Measurements from ENCODE around the gene TRIAP1. TPM values are rescaled to one million over a fixed set of nuclear protein-coding genes. Genes with fewer than 3 reads are reported as not detected.

TRIAP1 gene
- polyA plus RNA-seq, 6 donors from 2014 or later = 49.1 to 66.6 (median 58.4) TPM

DNA sequence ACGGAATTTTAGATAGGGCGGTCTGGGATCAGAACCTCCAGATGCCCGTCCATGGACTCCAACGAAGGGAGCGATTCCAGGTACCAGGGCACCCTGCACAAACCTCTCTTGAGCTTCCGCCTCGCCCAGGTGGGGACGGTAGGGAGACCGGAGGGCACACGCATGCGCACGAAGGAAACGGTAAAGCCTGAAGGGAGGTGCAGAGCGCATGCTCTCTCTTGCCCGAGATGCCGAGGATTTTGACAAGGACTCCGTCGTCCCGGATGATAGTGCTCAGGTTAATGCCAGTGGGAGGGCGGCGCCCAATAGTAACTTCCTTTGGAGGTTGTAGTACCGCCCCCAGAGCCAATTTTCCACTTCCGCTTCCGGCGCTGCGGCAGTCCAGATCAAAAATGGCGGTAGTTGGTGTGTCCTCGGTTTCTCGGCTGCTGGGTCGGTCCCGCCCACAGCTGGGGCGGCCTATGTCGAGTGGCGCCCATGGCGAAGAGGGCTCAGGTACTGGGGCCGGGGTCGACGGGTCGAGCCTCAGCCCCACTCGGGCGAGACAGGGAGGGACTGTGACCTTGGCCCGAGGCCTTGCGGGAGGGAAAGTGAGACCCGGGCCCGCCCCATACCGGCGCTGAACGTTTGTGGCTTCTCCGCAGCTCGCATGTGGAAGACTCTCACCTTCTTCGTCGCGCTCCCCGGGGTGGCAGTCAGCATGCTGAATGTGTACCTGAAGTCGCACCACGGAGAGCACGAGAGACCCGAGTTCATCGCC, 8.3 kb downstream of the TRIAP1 start, which contains the start of gene COX6A1:
COX6A1 (plus strand) TSS at position 379 of the 760 bp plus-strand sequence; CDS start at position 393, 14 bp downstream.
- peaks cover 0 to 8% (median 0%) of the 10 kb centered on the region in 3 donors for H3K27me3 Mint-ChIP-seq
- H3K36me3 Mint-ChIP-seq = no peaks in the 10 kb centered on the region

DNA sequence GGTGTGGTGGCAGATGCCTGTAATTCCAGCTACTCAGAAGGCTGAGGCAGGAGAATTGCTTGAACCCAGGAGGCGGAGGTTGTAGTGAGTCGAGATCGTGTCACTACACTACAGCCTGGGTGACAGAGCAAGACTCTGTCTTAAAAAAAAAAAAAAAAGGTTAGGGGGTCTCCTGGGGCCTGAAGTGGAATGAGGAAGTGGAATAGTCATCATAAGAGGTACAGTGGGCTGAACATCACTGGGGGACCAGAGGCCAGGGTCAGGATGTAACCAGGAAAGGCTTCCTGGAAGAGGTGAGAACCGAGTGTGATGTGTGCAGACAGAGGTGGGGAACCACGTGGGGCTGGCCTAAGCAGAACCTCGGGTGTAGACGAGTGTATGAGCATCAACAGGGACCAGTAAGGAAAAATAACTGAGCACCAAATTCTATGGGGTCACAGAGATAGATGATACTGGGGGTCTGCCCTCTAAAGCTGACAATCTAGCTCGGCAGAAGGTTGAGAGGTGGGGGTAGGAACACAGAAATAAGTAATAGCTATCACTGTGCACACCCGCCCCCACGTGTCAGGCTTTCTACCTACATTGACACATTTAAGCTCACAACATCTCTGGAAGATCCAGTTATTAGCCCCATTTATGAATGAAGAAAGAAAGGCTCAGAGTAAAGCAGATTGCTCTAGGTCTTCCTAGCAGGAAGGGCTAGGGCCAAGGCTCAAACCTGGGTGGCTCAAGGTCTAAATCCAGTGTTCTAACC, 13.2 kb downstream of the TRIAP1 start:
- DNase-seq (no peak), ATAC-seq (ENCODE audit: low read depth in 2 of 2) (no peak)
- Mint-ChIP-seq H3K27ac (no peak overlapping the region), H3K4me1 (peaks cover 9 to 14% (median 11%) of the 10 kb centered on the region in 3 donors), H3K27me3 (peaks cover 10 to 16% (median 12%) of the 10 kb centered on the region in 3 donors), H3K36me3 (no peaks in the 10 kb centered on the region), H3K4me3 (no peak overlapping the region), H3K9me3 (no peaks in the 10 kb centered on the region)

More for the DNA sequence above, 8.3 kb downstream of the TRIAP1 start, which contains the start of gene COX6A1:
- DNase-seq (peak; percentile 93), ATAC-seq (ENCODE audit: low read depth in 2 of 2) (peak; percentile 88 to 91)
- Mint-ChIP-seq H3K4me3 (peak within 1 kb of the TSS; percentile 81 to 99 (median 96)), H3K4me1 (peaks cover 20 to 30% (median 21%) of the 10 kb centered on the region in 3 donors), H3K9me3 (no peaks in the 10 kb centered on the region), H3K27ac (peak within 1 kb of the TSS; percentile 23 to 97 (median 91))

DNA sequence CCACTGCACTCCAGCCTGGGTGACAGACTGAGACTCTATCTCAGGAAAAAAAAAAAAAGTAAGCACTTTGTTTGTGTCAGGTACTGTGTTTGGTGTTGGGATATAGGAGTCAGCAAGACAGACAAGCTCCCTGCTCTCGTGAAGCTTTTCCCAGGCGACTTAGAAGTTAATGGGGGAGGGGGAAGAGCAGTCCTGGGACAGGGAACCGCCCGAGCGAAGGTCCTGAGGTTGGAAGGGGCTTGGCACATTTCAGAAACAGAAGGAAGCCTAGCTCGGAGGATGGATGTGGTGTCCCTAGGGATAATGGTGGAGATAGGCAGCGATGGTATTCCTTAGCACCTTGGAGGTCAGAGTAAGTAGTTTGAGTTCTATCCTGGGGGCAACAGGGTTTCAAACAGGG, 16.8 kb downstream of the TRIAP1 start:
- no peak for DNase-seq
- no peaks in the 10 kb centered on the region for H3K9me3 Mint-ChIP-seq

DNA sequence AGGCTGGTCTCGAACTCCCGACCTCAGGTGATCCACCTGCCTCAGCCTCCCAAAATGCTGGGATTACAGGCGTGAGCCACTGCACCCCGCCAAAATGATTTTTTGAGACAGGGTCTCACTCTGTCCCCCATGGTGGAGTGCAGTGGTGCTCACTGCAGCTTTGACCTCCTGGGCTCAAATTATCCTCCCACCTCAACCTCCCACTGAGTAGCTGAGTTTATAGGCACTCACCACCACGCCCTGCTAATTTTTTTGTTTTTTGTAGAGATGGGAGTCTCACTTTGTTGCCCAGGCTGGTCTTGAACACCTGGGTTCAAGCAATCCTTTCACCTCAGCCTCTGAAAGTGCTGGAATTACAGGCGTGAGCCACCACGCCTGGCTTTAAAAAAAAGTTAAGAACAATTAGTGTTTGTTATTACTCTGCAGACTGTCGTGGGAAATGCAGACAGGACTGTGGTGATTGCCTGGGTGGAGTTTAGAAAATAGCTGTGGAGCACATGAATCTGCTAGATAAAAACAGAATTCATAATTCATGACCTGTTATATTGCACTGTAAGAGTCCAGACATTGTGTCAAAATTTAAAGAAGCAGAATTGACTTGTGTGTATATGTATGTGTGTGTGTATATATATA, 17.5 kb downstream of the TRIAP1 start:
- H3K36me3 Mint-ChIP-seq = no peaks in the 10 kb centered on the region
- no peak for ATAC-seq (ENCODE audit: low read depth in 2 of 2)
- H3K4me3 Mint-ChIP-seq = no peak overlapping the region
- no peaks in the 10 kb centered on the region for H3K9me3 Mint-ChIP-seq
- H3K27me3 Mint-ChIP-seq = peaks cover 6 to 19% (median 16%) of the 10 kb centered on the region in 3 donors
- no peak overlapping the region for H3K27ac Mint-ChIP-seq
- peaks cover 3 to 6% (median 4%) of the 10 kb centered on the region in 3 donors for H3K4me1 Mint-ChIP-seq
- no peak for DNase-seq

More for the DNA sequence above, 16.8 kb downstream of the TRIAP1 start:
- Mint-ChIP-seq H3K27ac (peak overlapping the region in 1 of 6 donors; percentile 34), H3K4me3 (no peak overlapping the region), H3K27me3 (peaks cover 9 to 19% (median 16%) of the 10 kb centered on the region in 3 donors), H3K4me1 (peaks cover 3 to 6% (median 4%) of the 10 kb centered on the region in 3 donors), H3K36me3 (no peaks in the 10 kb centered on the region)
- ATAC-seq (ENCODE audit: low read depth in 2 of 2) = no peak

DNA sequence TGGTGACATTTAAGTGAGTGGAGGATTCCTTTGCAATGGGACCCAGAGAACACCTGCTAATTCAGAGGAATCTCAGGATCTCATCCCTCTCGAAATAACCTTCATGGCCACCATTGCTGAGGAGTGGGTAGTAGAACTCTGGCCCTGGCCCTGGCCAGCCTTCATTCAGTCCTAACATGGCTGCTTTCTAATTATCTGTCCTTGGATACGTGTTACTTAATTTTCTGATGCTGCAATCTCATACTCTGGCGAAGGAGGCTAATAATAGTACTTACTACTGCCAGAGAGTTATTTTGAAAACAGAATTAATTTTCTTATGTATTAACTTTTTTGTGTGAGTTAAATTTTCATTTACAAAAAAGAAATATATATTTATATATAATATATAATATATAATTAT, 20.4 kb downstream of the TRIAP1 start:
- H3K9me3 Mint-ChIP-seq = no peaks in the 10 kb centered on the region
- H3K27me3 Mint-ChIP-seq = peaks cover 0 to 24% (median 16%) of the 10 kb centered on the region in 3 donors
- DNase-seq = no peak
- H3K27ac Mint-ChIP-seq = peak overlapping the region in 1 of 6 donors; percentile 16
- H3K4me3 Mint-ChIP-seq = no peak overlapping the region
- no peaks in the 10 kb centered on the region for H3K36me3 Mint-ChIP-seq
- ATAC-seq (ENCODE audit: low read depth in 2 of 2) = no peak
- peaks cover 3 to 8% (median 6%) of the 10 kb centered on the region in 3 donors for H3K4me1 Mint-ChIP-seq

DNA sequence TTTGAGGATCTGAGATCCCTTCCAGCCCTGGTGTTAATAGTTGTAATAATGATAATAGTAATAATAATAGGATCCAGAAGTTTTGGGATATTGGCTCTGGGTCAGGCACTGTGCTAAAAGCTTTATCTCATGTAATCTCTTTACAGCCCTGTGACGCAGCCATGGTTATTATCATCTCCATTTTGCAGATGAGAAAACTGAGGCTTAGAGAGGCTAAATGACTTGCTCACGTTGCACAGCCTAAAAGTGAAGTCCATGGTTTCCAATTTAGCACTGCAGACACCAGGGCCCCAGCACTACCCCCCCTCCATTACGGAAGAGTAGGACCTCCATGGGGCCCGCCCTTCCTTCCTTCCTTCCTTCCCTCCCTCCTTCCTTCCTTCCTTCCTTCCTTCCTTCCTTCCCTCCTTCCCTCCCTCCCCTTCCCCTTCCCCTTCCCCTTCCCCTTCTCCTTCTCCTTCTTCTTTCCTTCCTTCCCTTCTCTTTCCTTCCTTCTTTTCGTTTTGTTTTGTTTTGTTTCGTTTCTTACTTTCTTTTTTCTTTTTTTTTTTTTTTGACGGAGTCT, 23.2 kb downstream of the TRIAP1 start:
- Mint-ChIP-seq H3K36me3 (no peaks in the 10 kb centered on the region), H3K4me1 (peaks cover 0 to 4% (median 2%) of the 10 kb centered on the region in 3 donors), H3K9me3 (no peaks in the 10 kb centered on the region), H3K4me3 (no peak overlapping the region), H3K27ac (peak overlapping the region in 1 of 6 donors; percentile 89), H3K27me3 (peaks cover 0 to 16% (median 4%) of the 10 kb centered on the region in 3 donors)
- ATAC-seq (ENCODE audit: low read depth in 2 of 2) (no peak), DNase-seq (no peak)

DNA sequence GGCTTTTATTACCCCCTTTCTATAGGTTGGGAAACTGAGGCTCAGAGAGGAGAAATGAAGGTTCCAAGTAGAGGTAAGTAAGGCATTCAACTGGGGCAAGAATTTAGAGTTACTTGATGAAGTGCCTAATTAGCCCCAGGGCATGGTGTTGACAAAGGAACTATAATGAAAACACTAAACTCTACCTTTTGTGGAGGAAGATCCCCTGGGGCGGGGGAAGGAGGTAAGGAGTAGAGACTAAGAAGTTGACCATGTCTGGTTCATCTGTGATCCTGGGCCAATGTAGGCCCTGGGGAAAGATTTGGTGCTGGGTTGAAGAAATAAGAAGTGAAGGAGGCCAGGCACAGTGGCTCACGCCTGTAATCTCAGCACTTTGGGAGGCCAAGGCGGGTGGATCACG, 24.5 kb downstream of the TRIAP1 start:
- ATAC-seq (ENCODE audit: low read depth in 2 of 2) (no peak), DNase-seq (no peak)
- H3K4me1 Mint-ChIP-seq = peaks cover 0 to 4% (median 2%) of the 10 kb centered on the region in 3 donors
- no peaks in the 10 kb centered on the region for H3K9me3 Mint-ChIP-seq
- H3K4me3 Mint-ChIP-seq = no peak overlapping the region
- peaks cover 4 to 17% (median 8%) of the 10 kb centered on the region in 3 donors for H3K27me3 Mint-ChIP-seq
- H3K27ac Mint-ChIP-seq = no peak overlapping the region
- no peaks in the 10 kb centered on the region for H3K36me3 Mint-ChIP-seq

DNA sequence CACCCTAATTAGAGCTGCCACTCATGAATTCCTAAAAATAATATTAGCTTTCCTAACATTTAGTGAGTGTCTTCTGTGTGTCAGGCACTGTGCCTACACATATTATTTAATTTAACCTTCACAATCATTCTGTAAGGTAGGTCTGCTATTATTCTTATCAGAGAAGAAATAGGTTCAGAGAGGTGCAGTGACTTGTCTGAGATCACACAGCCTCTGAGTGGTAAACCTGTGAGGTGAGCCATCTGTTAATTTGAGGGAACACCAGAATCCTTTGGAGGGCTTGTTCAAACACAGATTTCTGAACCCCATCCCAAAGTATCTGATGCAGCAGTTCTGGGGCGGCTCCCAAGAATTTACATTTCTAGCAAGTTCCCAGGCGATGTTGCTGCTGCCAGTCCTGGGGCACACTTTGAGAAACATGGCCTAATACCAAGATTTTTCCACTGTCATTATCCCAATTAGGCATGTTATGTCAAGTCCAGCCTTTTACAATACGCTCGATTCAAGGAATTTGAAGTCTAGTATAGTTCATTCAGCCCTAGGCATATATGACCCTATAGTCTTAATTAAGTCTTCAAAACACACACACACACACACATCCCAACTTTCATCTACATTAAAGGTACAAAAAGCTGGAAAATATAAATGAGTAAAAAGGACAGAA, 28.1 kb downstream of the TRIAP1 start:
- DNase-seq = no peak
- Mint-ChIP-seq H3K4me1 (peaks cover 0 to under 1% (median 0%) of the 10 kb centered on the region in 3 donors), H3K9me3 (no peaks in the 10 kb centered on the region), H3K27ac (peak overlapping the region in 1 of 6 donors; percentile 67), H3K4me3 (no peak overlapping the region), H3K36me3 (no peaks in the 10 kb centered on the region), H3K27me3 (peaks cover 4 to 37% (median 17%) of the 10 kb centered on the region in 3 donors)
- no peak for ATAC-seq (ENCODE audit: low read depth in 2 of 2)

DNA sequence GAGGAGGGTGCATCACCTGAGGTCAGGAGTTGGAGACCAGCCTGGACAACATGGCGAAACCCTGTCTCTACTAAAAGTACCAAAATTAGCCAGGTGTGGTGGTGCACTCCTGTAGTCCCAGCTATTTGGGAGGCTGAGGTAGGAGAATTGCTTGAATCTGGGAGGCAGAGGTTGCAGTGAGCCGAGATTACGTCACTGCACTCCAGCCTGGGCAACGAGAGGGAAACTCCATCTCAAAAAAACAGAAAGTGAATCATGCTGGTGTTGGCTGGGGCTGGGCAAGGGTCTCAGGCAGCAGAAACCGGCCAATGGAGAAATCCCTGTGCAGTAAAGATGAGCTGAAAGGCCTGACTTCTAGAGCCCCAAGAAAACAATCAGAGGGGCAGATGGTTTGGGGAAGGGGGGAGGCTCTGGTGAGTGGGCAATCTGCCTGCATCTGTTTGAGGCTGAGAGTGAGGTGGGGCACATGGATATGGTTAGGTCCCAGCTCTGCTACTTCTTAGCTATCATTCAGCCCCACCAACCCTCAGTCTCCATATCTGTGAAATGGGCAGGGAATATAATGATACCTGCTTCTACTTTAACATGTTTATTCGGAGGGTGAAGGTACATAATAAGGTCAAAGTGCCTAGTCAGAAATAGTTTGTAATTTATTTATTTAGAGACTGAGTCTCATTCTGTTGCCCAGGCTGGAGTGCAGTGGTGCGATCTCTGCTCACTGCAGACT, 29.5 kb downstream of the TRIAP1 start:
- Mint-ChIP-seq H3K4me3 (no peak overlapping the region), H3K27me3 (peaks cover 4 to 43% (median 27%) of the 10 kb centered on the region in 3 donors), H3K36me3 (no peaks in the 10 kb centered on the region), H3K27ac (no peak overlapping the region), H3K4me1 (no peaks in the 10 kb centered on the region), H3K9me3 (no peaks in the 10 kb centered on the region)
- DNase-seq (no peak), ATAC-seq (ENCODE audit: low read depth in 2 of 2) (no peak)

DNA sequence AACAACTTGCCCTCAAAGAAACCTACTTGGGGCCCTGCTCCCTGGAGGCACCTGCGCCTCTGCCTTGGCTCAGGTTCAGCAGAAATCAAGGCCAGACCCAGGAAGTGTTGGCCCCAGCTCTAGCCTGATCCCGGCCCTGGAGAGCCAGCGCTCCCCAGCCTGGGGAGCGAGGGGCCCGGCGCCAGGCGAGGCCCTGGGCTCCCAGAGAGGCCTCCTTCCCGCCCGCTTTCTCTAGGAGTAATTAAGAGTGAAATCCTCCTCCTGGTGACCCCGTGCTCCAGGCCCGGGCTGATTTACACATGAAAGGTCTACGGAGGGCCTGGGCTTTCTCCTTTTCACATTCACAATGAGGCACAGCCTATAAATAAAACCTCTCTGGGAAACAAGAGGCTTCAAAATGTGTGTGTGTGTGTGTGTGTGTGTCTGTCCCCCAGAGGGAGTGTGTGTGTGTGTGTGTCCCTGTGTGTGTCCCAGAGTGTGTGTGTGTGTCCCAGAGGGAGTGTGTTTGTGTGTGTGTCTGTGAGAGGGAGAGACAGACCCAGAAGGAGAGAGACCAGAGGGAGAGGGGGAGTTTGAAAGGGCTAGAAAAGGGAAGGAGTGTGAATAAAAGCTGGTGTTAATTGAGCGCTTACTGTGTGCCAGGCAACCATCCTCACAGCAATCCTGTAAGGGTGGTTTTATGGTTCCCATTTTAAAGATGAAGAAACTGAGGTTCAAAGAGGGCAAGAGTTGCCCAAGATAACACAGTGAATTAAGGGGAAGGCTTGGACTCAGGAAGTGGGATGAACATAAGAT, 32.1 kb downstream of the TRIAP1 start:
- ATAC-seq (ENCODE audit: low read depth in 2 of 2) = no peak
- H3K36me3 Mint-ChIP-seq = no peaks in the 10 kb centered on the region
- H3K4me1 Mint-ChIP-seq = no peaks in the 10 kb centered on the region
- H3K27ac Mint-ChIP-seq = peak overlapping the region in 1 of 6 donors; percentile 80
- H3K4me3 Mint-ChIP-seq = no peak overlapping the region
- no peaks in the 10 kb centered on the region for H3K9me3 Mint-ChIP-seq
- peaks cover 4 to 42% (median 27%) of the 10 kb centered on the region in 3 donors for H3K27me3 Mint-ChIP-seq
- no peak for DNase-seq

DNA sequence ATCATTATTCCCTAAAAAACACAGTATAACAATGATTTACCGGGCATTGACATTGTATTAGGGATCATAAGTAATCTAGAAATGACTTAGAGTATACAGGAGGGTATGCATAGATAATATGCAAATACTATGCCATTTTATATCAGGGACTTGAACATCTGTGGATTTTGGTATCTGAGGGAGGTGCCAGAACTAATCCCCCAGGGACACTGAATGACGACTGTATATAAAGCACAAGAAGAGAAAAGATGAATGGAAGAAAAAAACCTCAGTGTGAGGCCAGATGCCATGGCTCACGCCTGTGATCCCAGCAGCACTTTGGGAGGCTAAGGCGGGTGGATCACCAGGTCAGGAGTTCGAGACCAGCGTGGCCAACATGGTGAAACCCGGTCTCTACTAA, 33.8 kb downstream of the TRIAP1 start:
- ATAC-seq (ENCODE audit: low read depth in 2 of 2) (no peak), DNase-seq (no peak)
- H3K9me3 Mint-ChIP-seq = no peaks in the 10 kb centered on the region
- no peaks in the 10 kb centered on the region for H3K36me3 Mint-ChIP-seq
- no peaks in the 10 kb centered on the region for H3K4me1 Mint-ChIP-seq
- no peak overlapping the region for H3K4me3 Mint-ChIP-seq
- peak overlapping the region in 1 of 6 donors; percentile 7 for H3K27ac Mint-ChIP-seq
- H3K27me3 Mint-ChIP-seq = peaks cover 0 to 34% (median 22%) of the 10 kb centered on the region in 3 donors

Data from naive B cell (primary cell).